Measurements from ENCODE around the gene SLC9C1.

The SLC9C1 gene

DNA sequence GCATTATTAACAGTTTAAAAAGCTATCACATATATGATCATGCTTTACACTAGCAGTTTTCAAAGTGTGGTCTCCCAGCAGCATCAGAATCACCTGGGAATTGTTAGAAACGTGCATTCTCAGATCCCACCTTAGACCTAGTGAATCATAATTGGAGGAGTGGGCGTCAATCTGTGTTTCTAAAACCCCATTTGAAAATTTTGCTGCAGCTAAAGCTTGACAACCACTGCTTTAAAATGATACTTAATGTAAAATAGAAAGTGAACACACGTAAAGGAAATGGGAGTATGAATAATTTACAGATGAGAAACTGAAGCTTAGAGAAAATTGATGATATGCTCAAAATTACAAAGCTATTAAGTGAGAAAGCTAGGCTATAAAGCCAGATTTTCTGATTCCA, 62.3 kb downstream of the SLC9C1 start:
- no peak for TF ChIP-seq CTCF (IDR thresholded peaks at IDR 0.05; ENCODE audit: control extremely low read depth, extremely low read depth, low read depth, missing control alignments)
- DNase-seq (ENCODE audit: extremely low spot score): no peak
- ChIA-PET CTCF (interaction anchor here (1.4 to 3.6 kb wide), 3 partner anchors 15 to 503 kb away, joined by 3 to 16 read pairs (median 3); no protein-coding TSS in a partner anchor), POLR2A (no interaction called here)

GRCh38 chr3:112230033-112230432, 64.0 kb downstream of the SLC9C1 start:
- no peak for DNase-seq (ENCODE audit: extremely low spot score)
- ChIA-PET CTCF (interaction anchor here (0.6 to 3.6 kb wide), 7 partner anchors 10 to 505 kb away, joined by 3 to 16 read pairs (median 3); no protein-coding TSS in a partner anchor), POLR2A (no interaction called here)
- TF ChIP-seq CTCF (IDR thresholded peaks at IDR 0.05; ENCODE audit: control extremely low read depth, extremely low read depth, low read depth, missing control alignments): no peak

GRCh38 chr3:112228786-112229185, 65.2 kb downstream of the SLC9C1 start:
- ChIA-PET POLR2A (no interaction called here), CTCF (no interaction called here)
- TF ChIP-seq CTCF (IDR thresholded peaks at IDR 0.05; ENCODE audit: control extremely low read depth, extremely low read depth, low read depth, missing control alignments): no peak
- DNase-seq (ENCODE audit: extremely low spot score): no peak

GRCh38 chr3:112200317-112200666, 93.7 kb downstream of the SLC9C1 start:
- no peak for DNase-seq (ENCODE audit: extremely low spot score)
- CTCF ChIA-PET: interaction anchor here (0.6 to 1.0 kb wide), 2 partner anchors 13 to 30 kb away, joined by 3 read pairs; no protein-coding TSS in a partner anchor
- no peak for TF ChIP-seq CTCF (IDR thresholded peaks at IDR 0.05; ENCODE audit: control extremely low read depth, extremely low read depth, low read depth, missing control alignments)
- POLR2A ChIA-PET: no interaction called here

GRCh38 chr3:112199622-112200316, 94.2 kb downstream of the SLC9C1 start:
- CTCF ChIA-PET: interaction anchor here (1.2 kb wide), 1 partner anchor 31 kb away, joined by 3 read pairs; no protein-coding TSS in a partner anchor
- no peak for DNase-seq (ENCODE audit: extremely low spot score)
- POLR2A ChIA-PET: no interaction called here
- TF ChIP-seq CTCF (IDR thresholded peaks at IDR 0.05; ENCODE audit: control extremely low read depth, extremely low read depth, low read depth, missing control alignments): no peak

GRCh38 chr3:112197131-112197530, 96.9 kb downstream of the SLC9C1 start:
- ChIA-PET POLR2A (interaction anchor here (0.7 kb wide), 1 partner anchor 29 kb away, joined by 4 read pairs; no protein-coding TSS in a partner anchor), CTCF (no interaction called here)
- DNase-seq (ENCODE audit: extremely low spot score): no peak
- TF ChIP-seq CTCF (IDR thresholded peaks at IDR 0.05; ENCODE audit: control extremely low read depth, extremely low read depth, low read depth, missing control alignments): no peak
